Esophagus squamous epithelium (tissue), 4 donors: Measurements from ENCODE around the gene CAMTA1.

Experiments used
- CTCF ChIP-seq, 6 experiments: fragments of 450-650 bp in 4 of 6; fragments of 200-600 bp in 2 of 6; sonication (generic) in 2 of 6; IDR thresholded peaks; one replicate each; pipeline ENCODE4 v1.5.1; 2016 to 2019; ENCODE audit warnings: antibody characterized with exemption in 6 of 6, mild to moderate bottlenecking in 4 of 6, moderate library complexity in 4 of 6
- POLR2A ChIP-seq, 4 donors: fragments of 450-650 bp; IDR thresholded peaks; one replicate each; pipeline ENCODE4 v1.6.1; 2017; ENCODE audit warnings: antibody characterized with exemption in 4 of 4, mild to moderate bottlenecking in 4 of 4, moderate library complexity in 3 of 4

GRCh38 chr1:6785318-6785727 lies at the start of gene CAMTA1:
- TF ChIP-seq CTCF (IDR thresholded peaks at IDR 0.05) (no peak), POLR2A (IDR thresholded peaks at IDR 0.05) (peak in 3 of 4 donors; percentile 39 to 46 (median 40))
